Upper lobe of left lung (tissue), 6 donors: Measurements from ENCODE around the gene ADM. TPM values are rescaled to one million over a fixed set of nuclear protein-coding genes. Genes with fewer than 3 reads are reported as not detected.

Experiments used
- ATAC-seq, 2 donors: fragments of 200-7000 bp; cut with Tn5 transposase; one replicate each; pipeline ENCODE4 v1.9.1; 2022; ENCODE audit warnings: mild to moderate bottlenecking in 2 of 2, moderate library complexity in 2 of 2; ENCODE audit not compliant: low FRiP score in 2 of 2
- DNase-seq, 2 donors: peaks; one replicate each; pipeline ENCODE4 v3.0.0-alpha.2; 2019 to 2020
- H3K27ac ChIP-seq, 4 donors: fragments of 200-600 bp; sonication (generic); one replicate each; pipeline ENCODE4 v1.5.1; 2016 to 2019
- H3K27me3 ChIP-seq, 4 donors: fragments of 200-600 bp; sonication (generic); one replicate each; pipeline ENCODE4 v1.5.1; 2017 to 2019
- H3K36me3 ChIP-seq, 4 donors: fragments of 200-600 bp; sonication (generic); one replicate each; pipeline ENCODE4 v1.5.1; 2016 to 2019
- H3K4me1 ChIP-seq, 4 donors: fragments of 200-600 bp; sonication (generic); one replicate each; pipeline ENCODE4 v1.5.1; 2018 to 2019
- H3K4me3 ChIP-seq, 4 donors: fragments of 200-600 bp; sonication (generic); one replicate each; pipeline ENCODE4 v1.5.1; 2017 to 2019; ENCODE audit warnings: mild to moderate bottlenecking in 2 of 4, moderate library complexity in 1 of 4
- H3K9me3 ChIP-seq, 4 donors: fragments of 200-600 bp; sonication (generic); one replicate each; pipeline ENCODE4 v1.5.1; 2018 to 2019
- CTCF ChIP-seq, 6 experiments: fragments of 450-650 bp in 4 of 6; fragments of 200-600 bp in 2 of 6; sonication (generic) in 2 of 6; IDR thresholded peaks; one replicate each; pipeline ENCODE4 v1.5.1; 2016 to 2019; ENCODE audit warnings: antibody characterized with exemption in 6 of 6
- EP300 ChIP-seq, 4 donors: sonication (generic); formaldehyde crosslinking; IDR thresholded peaks; one replicate each; pipeline ENCODE4 v1.5.1; 2017; ENCODE audit warnings: antibody characterized with exemption in 4 of 4, control low read depth in 2 of 4
- POLR2A ChIP-seq, 4 donors: fragments of 450-650 bp; IDR thresholded peaks; one replicate each; pipeline ENCODE4 v1.5.1; 2016 to 2017; ENCODE audit warnings: antibody characterized with exemption in 4 of 4, mild to moderate bottlenecking in 2 of 4
- POLR2AphosphoS5 ChIP-seq, 2 donors: sonication (generic); formaldehyde crosslinking; IDR thresholded peaks; one replicate each; pipeline ENCODE4 v1.5.1; 2017; ENCODE audit warnings: antibody characterized with exemption in 2 of 2
- WGBS, 2 donors: methylation state at CpG; one replicate each; pipeline ENCODE4 v1.1.5; 2017 to 2018; 5-methylcytosine and 5-hydroxymethylcytosine counted together
- total RNA-seq, 6 donors: library from RNA; depleted of rRNA in 4 of 6; stranded (reverse); fragments of >200 nt in 4 of 6; gene quantifications; one replicate each; pipeline versions ENCODE4 v1.1.0 to v1.2.1, GENCODE V29; 2016 to 2021
- donor health status: DM: no; HTN: no; CAD: no; lungs with moderate emphysema.
- donor health status: DM: no; HTN: yes; CAD: no; lungs with severe emphysema.

ADM gene
- total RNA-seq, 6 donors from 2014 or later: 20.4 to 54.3 (median 46.9) TPM

- Histone ChIP-seq H3K4me3 (no peak overlapping the region), H3K27ac (peak overlapping the region in 1 of 4 donors; percentile 15), H3K4me1 (peaks cover 32 to 47% (median 43%) of the 10 kb centered on the region in 4 donors), H3K27me3 (peaks cover 0 to 4% (median 0%) of the 10 kb centered on the region in 4 donors), H3K9me3 (no peaks in the 10 kb centered on the region), H3K36me3 (peaks cover 0 to 3% (median 0%) of the 10 kb centered on the region in 4 donors)
- ATAC-seq (no peak), DNase-seq (peak in 1 of 2 donors; percentile 50)
- 78 to 93% methylated on average over 5 to 10 of the region's 10 CpGs for WGBS, 2 donors
- TF ChIP-seq POLR2A (IDR thresholded peaks at IDR 0.05) (no peak), CTCF (IDR thresholded peaks at IDR 0.05) (no peak), POLR2AphosphoS5 (IDR thresholded peaks at IDR 0.05) (no peak), EP300 (IDR thresholded peaks at IDR 0.05) (no peak)
These were observed 15.0 kb upstream of the ADM start for GRCh38 chr11:10289765-10290380.

- no peak for DNase-seq
- Histone ChIP-seq H3K9me3 (no peaks in the 10 kb centered on the region), H3K4me3 (no peak overlapping the region), H3K27ac (peak overlapping the region; percentile 95 to 98 (median 97)), H3K27me3 (peaks cover 0 to 4% (median 0%) of the 10 kb centered on the region in 4 donors), H3K36me3 (peaks cover 0 to 3% (median 0%) of the 10 kb centered on the region in 4 donors), H3K4me1 (peaks cover 32 to 45% (median 41%) of the 10 kb centered on the region in 4 donors)
- ATAC-seq: no peak
- 77 to 83% methylated on average over 17 of the region's 17 CpGs for WGBS, 2 donors
- TF ChIP-seq EP300 (IDR thresholded peaks at IDR 0.05) (no peak), POLR2A (IDR thresholded peaks at IDR 0.05) (peak in 1 of 4 donors; percentile 18), CTCF (IDR thresholded peaks at IDR 0.05) (no peak)
These were observed 12.9 kb upstream of the ADM start for GRCh38 chr11:10291801-10292638.

GRCh38 chr11:10293423-10294289, 11.2 kb upstream of the ADM start, which contains the start of gene SBF2:
TSS of gene SBF2 (minus strand) at chr11:10294219. CDS start at chr11:10294069, 150 bp downstream.
- Histone ChIP-seq H3K27me3 (peaks cover 0 to 4% (median 0%) of the 10 kb centered on the region in 4 donors), H3K36me3 (no peaks in the 10 kb centered on the region), H3K4me1 (peaks cover 32 to 46% (median 39%) of the 10 kb centered on the region in 4 donors), H3K9me3 (no peaks in the 10 kb centered on the region), H3K4me3 (peak within 1 kb of the TSS; percentile 57 to 94 (median 80)), H3K27ac (peak within 1 kb of the TSS; percentile 95 to 98 (median 97))
- DNase-seq (peak; percentile 91 to 97), ATAC-seq (peak; percentile 87 to 94)
- TF ChIP-seq POLR2AphosphoS5 (IDR thresholded peaks at IDR 0.05) (peak; percentile 95 to 98), POLR2A (IDR thresholded peaks at IDR 0.05) (peak in 3 of 4 donors; percentile 77 to 87 (median 77)), EP300 (IDR thresholded peaks at IDR 0.05) (peak in 3 of 4 donors; percentile 72 to 84 (median 80)), CTCF (IDR thresholded peaks at IDR 0.05) (peak in 1 of 6 experiments; percentile 6)
- 0 to 2% methylated on average over 21 to 58 of the region's 81 CpGs for WGBS, 2 donors

GRCh38 chr11:10294290-10294953, 10.5 kb upstream of the ADM start:
- 0 to 2% methylated on average over 9 to 43 of the region's 45 CpGs for WGBS, 2 donors
- DNase-seq (peak in 1 of 2 donors; percentile 85), ATAC-seq (peak in 1 of 2 donors; percentile 32)

More at GRCh38 chr11:10294290-10294953, 10.5 kb upstream of the ADM start:
- H3K27ac ChIP-seq: peak overlapping the region; percentile 95 to 98 (median 97)
- H3K36me3 ChIP-seq: no peaks in the 10 kb centered on the region
- H3K27me3 ChIP-seq: peaks cover 0 to 4% (median 0%) of the 10 kb centered on the region in 4 donors
- H3K4me3 ChIP-seq: peak overlapping the region; percentile 57 to 94 (median 80)
- peak in 1 of 4 donors; percentile 26 for TF ChIP-seq EP300 (IDR thresholded peaks at IDR 0.05)
- peak; percentile 18 to 73 for TF ChIP-seq POLR2AphosphoS5 (IDR thresholded peaks at IDR 0.05)
- TF ChIP-seq POLR2A (IDR thresholded peaks at IDR 0.05): no peak
- no peaks in the 10 kb centered on the region for H3K9me3 ChIP-seq
- H3K4me1 ChIP-seq: peaks cover 32 to 49% (median 38%) of the 10 kb centered on the region in 4 donors
